ENCODE data around the gene FGF14.

FGF14 gene

DNA sequence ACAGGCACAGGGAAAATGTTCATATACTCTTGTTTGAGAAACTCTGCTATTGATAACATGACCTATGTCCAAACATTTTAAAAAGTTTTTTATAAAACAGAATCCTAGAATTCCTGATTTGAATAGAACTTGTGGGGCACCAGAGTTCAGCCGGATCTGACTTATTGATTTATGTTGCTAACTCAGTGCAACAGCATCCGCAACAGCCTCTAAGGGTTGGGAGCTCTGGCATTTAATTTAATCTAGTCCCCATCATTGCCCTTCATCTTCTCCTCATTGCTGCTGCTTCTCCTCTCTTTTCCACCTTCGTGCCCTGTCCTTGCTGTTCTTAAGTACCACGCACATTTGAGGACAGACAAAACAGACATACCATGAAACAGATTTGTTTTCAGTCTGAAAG is 214.5 kb downstream of the FGF14 start:
- H3K4me3 ChIP-seq (ENCODE audit: low read depth, low read length) = no peak overlapping the region
- TF ChIP-seq, protein P1, sequence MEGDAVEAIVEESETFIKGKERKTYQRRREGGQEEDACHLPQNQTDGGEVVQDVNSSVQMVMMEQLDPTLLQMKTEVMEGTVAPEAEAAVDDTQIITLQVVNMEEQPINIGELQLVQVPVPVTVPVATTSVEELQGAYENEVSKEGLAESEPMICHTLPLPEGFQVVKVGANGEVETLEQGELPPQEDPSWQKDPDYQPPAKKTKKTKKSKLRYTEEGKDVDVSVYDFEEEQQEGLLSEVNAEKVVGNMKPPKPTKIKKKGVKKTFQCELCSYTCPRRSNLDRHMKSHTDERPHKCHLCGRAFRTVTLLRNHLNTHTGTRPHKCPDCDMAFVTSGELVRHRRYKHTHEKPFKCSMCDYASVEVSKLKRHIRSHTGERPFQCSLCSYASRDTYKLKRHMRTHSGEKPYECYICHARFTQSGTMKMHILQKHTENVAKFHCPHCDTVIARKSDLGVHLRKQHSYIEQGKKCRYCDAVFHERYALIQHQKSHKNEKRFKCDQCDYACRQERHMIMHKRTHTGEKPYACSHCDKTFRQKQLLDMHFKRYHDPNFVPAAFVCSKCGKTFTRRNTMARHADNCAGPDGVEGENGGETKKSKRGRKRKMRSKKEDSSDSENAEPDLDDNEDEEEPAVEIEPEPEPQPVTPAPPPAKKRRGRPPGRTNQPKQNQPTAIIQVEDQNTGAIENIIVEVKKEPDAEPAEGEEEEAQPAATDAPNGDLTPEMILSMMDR (IDR thresholded peaks at IDR 0.05; ENCODE audit: borderline replicate concordance, insufficient read depth, low read depth, low read length) = no peak

DNA sequence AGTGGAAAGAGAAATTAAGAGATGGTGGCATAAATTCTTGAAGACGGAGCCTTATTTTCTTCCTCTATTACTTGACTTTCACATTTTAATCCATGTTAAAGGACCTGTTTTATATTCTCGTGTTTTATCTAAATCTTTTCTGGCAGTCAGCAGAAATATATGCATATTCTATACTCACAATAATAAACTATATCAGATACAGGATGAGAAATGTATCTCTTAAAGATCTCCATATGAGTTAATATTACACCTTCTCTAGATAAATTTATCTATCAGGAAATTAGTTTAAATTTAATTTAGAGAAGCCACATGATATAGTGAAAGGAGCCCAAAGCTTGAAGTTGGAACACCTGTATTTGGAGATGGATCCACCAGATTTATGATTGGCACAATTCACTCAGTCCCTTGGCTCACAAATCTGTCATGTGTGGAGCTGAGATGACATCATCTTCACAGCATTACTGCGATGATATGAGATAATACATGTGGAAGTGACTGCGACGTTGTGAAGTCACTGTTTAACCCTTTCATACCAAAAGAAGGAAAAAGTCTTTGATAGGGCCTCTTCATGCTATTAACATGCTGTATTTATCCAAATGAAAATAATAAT is 216.4 kb downstream of the FGF14 start:
- TF ChIP-seq, protein P1 (IDR thresholded peaks at IDR 0.05; ENCODE audit: borderline replicate concordance, insufficient read depth, low read depth, low read length) = no peak
- H3K4me3 ChIP-seq (ENCODE audit: low read depth, low read length) = no peak overlapping the region

DNA sequence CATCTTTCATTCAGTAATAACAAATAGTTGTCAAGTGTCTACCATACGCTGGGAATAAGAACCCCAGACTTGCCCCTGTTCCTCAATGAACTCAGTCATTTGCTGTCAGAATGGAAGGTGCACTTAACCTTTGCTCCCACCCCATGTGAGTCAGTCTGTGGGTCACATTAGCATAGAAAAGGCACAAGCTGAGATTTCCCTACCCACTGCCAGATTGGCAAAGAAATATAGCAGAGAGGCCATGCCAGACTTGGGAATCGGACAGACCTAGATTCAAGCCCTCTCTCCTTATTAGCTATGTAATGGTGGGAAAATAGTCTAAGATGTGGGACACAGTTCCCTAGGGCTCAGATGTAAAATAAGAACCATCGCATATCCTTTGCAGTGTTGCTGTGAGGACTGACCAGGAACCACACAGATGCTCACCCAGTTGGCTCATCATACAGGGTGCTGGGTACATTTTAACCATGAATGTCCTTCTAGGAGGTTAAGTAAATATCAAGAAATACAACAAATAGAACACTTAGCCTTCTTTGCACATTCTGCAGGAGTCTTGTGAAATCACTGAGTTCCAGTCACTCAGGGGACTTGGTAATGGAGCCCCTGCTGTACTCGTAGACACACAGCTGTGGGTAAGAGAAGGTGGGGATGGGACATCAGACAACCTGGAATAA is 218.2 kb downstream of the FGF14 start:
- TF ChIP-seq, protein P1 (IDR thresholded peaks at IDR 0.05; ENCODE audit: borderline replicate concordance, insufficient read depth, low read depth, low read length) = no peak
- no peak overlapping the region for H3K4me3 ChIP-seq (ENCODE audit: low read depth, low read length)

GRCh38 chr13:102182170-102182569 is 219.7 kb downstream of the FGF14 start:
- no peak overlapping the region for H3K4me3 ChIP-seq (ENCODE audit: low read depth, low read length)
- TF ChIP-seq, protein P1 (IDR thresholded peaks at IDR 0.05; ENCODE audit: borderline replicate concordance, insufficient read depth, low read depth, low read length) = no peak

GRCh38 chr13:102177431-102177830 is 224.4 kb downstream of the FGF14 start:
- TF ChIP-seq, protein P1 (IDR thresholded peaks at IDR 0.05; ENCODE audit: borderline replicate concordance, insufficient read depth, low read depth, low read length) = no peak
- no peak overlapping the region for H3K4me3 ChIP-seq (ENCODE audit: low read depth, low read length)

DNA sequence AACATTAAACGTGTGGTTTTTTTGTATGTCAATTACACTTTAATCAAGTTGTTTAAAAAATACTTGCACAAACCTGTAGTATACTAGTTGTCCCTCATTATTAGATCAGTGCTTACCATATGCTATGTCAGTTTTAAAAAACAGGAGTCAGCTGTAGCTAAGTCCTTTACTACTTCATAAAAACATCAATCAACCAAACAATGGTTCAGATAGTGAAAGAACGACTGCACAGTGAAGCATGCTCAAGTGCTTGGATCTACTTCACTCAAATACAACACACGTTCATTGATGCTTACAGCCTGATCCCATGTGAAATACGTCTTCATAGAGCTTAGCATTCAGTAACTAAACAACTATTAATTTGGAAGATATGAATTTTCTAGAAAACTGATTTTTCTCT is 225.0 kb downstream of the FGF14 start:
- no peak overlapping the region for H3K4me3 ChIP-seq (ENCODE audit: low read depth, low read length)
- TF ChIP-seq, protein P1 (IDR thresholded peaks at IDR 0.05; ENCODE audit: borderline replicate concordance, insufficient read depth, low read depth, low read length) = no peak

DNA sequence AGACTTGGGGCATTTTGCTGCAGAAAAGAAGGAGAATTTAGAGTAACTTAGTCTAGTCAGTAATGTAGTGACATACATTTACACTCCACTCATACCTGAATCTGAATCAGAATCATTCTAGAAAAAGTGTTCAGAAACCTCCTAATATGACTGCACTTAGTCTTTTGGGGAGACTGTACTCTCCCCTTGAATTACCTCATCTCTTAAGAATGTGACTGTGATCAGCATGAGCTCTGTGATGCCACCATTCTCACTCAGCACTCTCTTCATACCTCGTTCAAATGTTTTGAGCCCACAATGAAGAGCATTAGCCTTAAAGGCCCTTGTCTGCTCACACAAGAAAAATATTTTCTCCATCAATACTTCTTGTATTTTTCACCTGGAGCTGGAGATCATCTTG is 229.4 kb downstream of the FGF14 start:
- H3K4me3 ChIP-seq (ENCODE audit: low read depth, low read length) = no peak overlapping the region
- TF ChIP-seq, protein P1 (IDR thresholded peaks at IDR 0.05; ENCODE audit: borderline replicate concordance, insufficient read depth, low read depth, low read length) = no peak

All from GM12875 (cell line).